Neuronal stem cell (in vitro differentiated cells): Measurements from ENCODE around the gene AOC3.
"Not testable (repeated sequence)": the region's sequence is repeated elsewhere in the genome, so short reads cannot be mapped to it uniquely, and the experiment has no call there.

ENCODE experiments used
- DNase-seq: peaks from one replicate; pipeline ENCODE4 v3.0.0-alpha.2; 2013; ENCODE audit warnings: low spot score
- H2AFZ ChIP-seq: one replicate; pipeline ENCODE4 v1.6.1; 2013; ENCODE audit warnings: mild to moderate bottlenecking, low read length, inconsistent platforms
- H2AK5ac ChIP-seq: 2 replicates; pipeline ENCODE4 v1.6.1; 2013; ENCODE audit warnings: low read depth, mild to moderate bottlenecking, inconsistent platforms, low read length, moderate library complexity, mixed read lengths
- H2BK120ac ChIP-seq: 2 replicates; pipeline ENCODE4 v1.6.1; 2013; ENCODE audit warnings: low read depth, mild to moderate bottlenecking, inconsistent platforms, low read length, moderate library complexity, mixed read lengths
- H2BK12ac ChIP-seq: one replicate; pipeline ENCODE4 v1.6.1; 2013; ENCODE audit warnings: low read length, inconsistent platforms
- H2BK15ac ChIP-seq: 2 replicates; pipeline ENCODE4 v1.6.1; 2013; ENCODE audit warnings: mild to moderate bottlenecking, low read length, inconsistent platforms, mixed read lengths
- H2BK5ac ChIP-seq: one replicate; pipeline ENCODE4 v1.6.1; 2013; ENCODE audit warnings: inconsistent platforms, mild to moderate bottlenecking, low read length, moderate library complexity
- H3K14ac ChIP-seq: one replicate; pipeline ENCODE4 v1.6.1; 2013; ENCODE audit warnings: low read length, inconsistent platforms
- H3K18ac ChIP-seq: 2 replicates; pipeline ENCODE4 v1.6.1; 2013; ENCODE audit warnings: low read length, inconsistent platforms
- H3K23ac ChIP-seq: 2 replicates; pipeline ENCODE4 v1.6.1; 2013; ENCODE audit warnings: low read depth, mild to moderate bottlenecking, mixed read lengths, low read length, inconsistent platforms; ENCODE audit not compliant: poor library complexity
- H3K27ac ChIP-seq: replicated peaks from 3 replicates; pipeline ENCODE4 v1.5.1; 2013; ENCODE audit warnings: low read length, inconsistent platforms
- H3K27me3 ChIP-seq, 3 experiments: 2 replicates each; pipeline ENCODE4 v1.6.1; 2013; ENCODE audit warnings: low read length in 3 of 3, mild to moderate bottlenecking in 2 of 3, inconsistent platforms in 1 of 3, low read depth in 1 of 3, mixed read lengths in 1 of 3, moderate library complexity in 1 of 3; ENCODE audit not compliant: control insufficient read depth in 3 of 3, insufficient read depth in 3 of 3
- H3K36me3 ChIP-seq, 2 donors: replicated peaks in 1 of 2; 2 replicates each; pipeline ENCODE4 v1.6.1; 2013; ENCODE audit warnings: low read length in 2 of 2; ENCODE audit not compliant: control insufficient read depth in 2 of 2, insufficient read depth in 2 of 2
- H3K4ac ChIP-seq: 2 replicates; pipeline ENCODE4 v1.6.1; 2013; ENCODE audit warnings: inconsistent platforms, mild to moderate bottlenecking, low read length, moderate library complexity
- H3K4me1 ChIP-seq, 2 donors: 1 replicate in 1 of 2; 2 replicates in 1 of 2; pipeline ENCODE4 v1.6.1; 2013; ENCODE audit warnings: low read length in 2 of 2, low read depth in 1 of 2; ENCODE audit not compliant: control insufficient read depth in 2 of 2, insufficient read depth in 1 of 2
- H3K4me2 ChIP-seq: one replicate; pipeline ENCODE4 v1.6.1; 2013; ENCODE audit warnings: mild to moderate bottlenecking, low read length, inconsistent platforms; ENCODE audit not compliant: insufficient read depth, poor library complexity, severe bottlenecking
- H3K4me3 ChIP-seq, 2 donors: 2 replicates each; pipeline ENCODE4 v1.5.1; 2013; ENCODE audit warnings: low read length in 2 of 2, mild to moderate bottlenecking in 2 of 2, inconsistent platforms in 1 of 2, moderate library complexity in 1 of 2
- H3K79me1 ChIP-seq: one replicate; pipeline ENCODE4 v1.6.1; 2013; ENCODE audit warnings: low read depth, mild to moderate bottlenecking, inconsistent platforms, low read length, moderate library complexity
- H3K9ac ChIP-seq: one replicate; pipeline ENCODE4 v1.6.1; 2013; ENCODE audit warnings: mild to moderate bottlenecking, low read depth, low read length, inconsistent platforms; ENCODE audit not compliant: poor library complexity
- H3K9me3 ChIP-seq, 2 donors: replicated peaks in 1 of 2; 2 replicates each; pipeline versions ENCODE3 to v1.6.1; 2013; ENCODE audit warnings: low read length in 2 of 2, mild to moderate bottlenecking in 2 of 2, inconsistent platforms in 1 of 2, low read depth in 1 of 2, mixed read lengths in 1 of 2, moderate library complexity in 1 of 2; ENCODE audit not compliant: control insufficient read depth in 2 of 2, insufficient read depth in 1 of 2
- H4K8ac ChIP-seq: one replicate; pipeline ENCODE4 v1.6.1; 2013; ENCODE audit warnings: low read depth, mild to moderate bottlenecking, inconsistent platforms, low read length, moderate library complexity
- H4K91ac ChIP-seq: one replicate; pipeline ENCODE4 v1.6.1; 2013; ENCODE audit warnings: low read length, low read depth, mild to moderate bottlenecking, inconsistent platforms; ENCODE audit not compliant: poor library complexity
- WGBS, 2 donors: extraction: QIAGEN DNeasy Blood & Tissue Kit; methylation state at CpG; one replicate each; pipeline ENCODE4 v1.1.7; 2013; ENCODE audit warnings: missing lambda C conversion rate in 2 of 2, mixed read lengths in 1 of 2; ENCODE audit not compliant: insufficient read length in 2 of 2, insufficient replicate concordance in 1 of 2; ENCODE audit errors: extremely low coverage in 2 of 2; 5-methylcytosine and 5-hydroxymethylcytosine counted together

AOC3 gene

GRCh38 chr17:42895185-42895555, 44.2 kb downstream of the AOC3 start:
- Histone ChIP-seq H2BK120ac (no peak overlapping the region), H2BK12ac (no peak overlapping the region), H3K4me3 (no peak overlapping the region), H3K79me1 (no peaks in the 10 kb centered on the region), H3K9me3 (no peaks in the 10 kb centered on the region), H3K36me3 (no peaks in the 10 kb centered on the region), H3K18ac (no peak overlapping the region), H3K27me3 (peaks cover 0 to 39% (median 0%) of the 10 kb centered on the region in 3 experiments), H3K4me2 (no peak overlapping the region), H2AK5ac (no peak overlapping the region), H3K14ac (no peak overlapping the region), H3K27ac (no peak overlapping the region), H3K23ac (no peak overlapping the region), H2AFZ (no peak overlapping the region), H3K9ac (no peak overlapping the region), H4K8ac (no peak overlapping the region), H2BK5ac (no peak overlapping the region), H3K4ac (no peak overlapping the region), H2BK15ac (no peak overlapping the region), H3K4me1 (peaks cover 0 to 4% of the 10 kb centered on the region in 2 donors), H4K91ac (no peak overlapping the region)
- no peak for DNase-seq
- WGBS, 2 donors = no CpG with 5 or more reads among the region's 2 CpGs

GRCh38 chr17:42898147-42898811, 47.3 kb downstream of the AOC3 start:
- Histone ChIP-seq H2AFZ (no peak overlapping the region), H3K23ac (no peak overlapping the region), H4K8ac (no peak overlapping the region), H3K79me1 (no peaks in the 10 kb centered on the region), H2BK12ac (no peak overlapping the region), H2AK5ac (no peak overlapping the region), H3K36me3 (no peaks in the 10 kb centered on the region), H2BK15ac (no peak overlapping the region), H3K4me1 (no peaks in the 10 kb centered on the region), H3K4me3 (no peak overlapping the region), H3K4ac (no peak overlapping the region), H3K18ac (no peak overlapping the region), H4K91ac (no peak overlapping the region), H3K27ac (no peak overlapping the region), H2BK5ac (no peak overlapping the region), H3K27me3 (peaks cover 0 to 33% (median 0%) of the 10 kb centered on the region in 3 experiments), H2BK120ac (no peak overlapping the region), H3K9ac (no peak overlapping the region), H3K9me3 (no peaks in the 10 kb centered on the region), H3K4me2 (no peak overlapping the region), H3K14ac (no peak overlapping the region)
- DNase-seq = no peak
- no CpG with 5 or more reads among the region's 7 CpGs for WGBS, 2 donors

- H3K27me3 ChIP-seq = peaks cover 0 to 31% (median 0%) of the 10 kb centered on the region in 3 experiments
- not testable (repeated sequence) for H2BK5ac ChIP-seq, H4K91ac ChIP-seq, H3K9me3 ChIP-seq, H3K4me3 ChIP-seq, H3K27ac ChIP-seq, H2BK120ac ChIP-seq, H3K18ac ChIP-seq, H2AFZ ChIP-seq, H3K36me3 ChIP-seq, H3K9ac ChIP-seq, H4K8ac ChIP-seq, H2BK15ac ChIP-seq, H3K4me2 ChIP-seq, H2AK5ac ChIP-seq, H3K79me1 ChIP-seq, H2BK12ac ChIP-seq, H3K4ac ChIP-seq, H3K4me1 ChIP-seq, DNase-seq, H3K23ac ChIP-seq, H3K14ac ChIP-seq
- WGBS, 2 donors = no CpG with 5 or more reads among the region's 3 CpGs
Measured at GRCh38 chr17:42899981-42900380, 49.0 kb downstream of the AOC3 start.

- no peaks in the 10 kb centered on the region for H3K79me1 ChIP-seq
- no peak for DNase-seq
- H3K4me1 ChIP-seq = no peaks in the 10 kb centered on the region
- H2AK5ac ChIP-seq = no peak within 1 kb of the TSS
- no peak within 1 kb of the TSS for H2BK5ac ChIP-seq
- H4K91ac ChIP-seq = no peak within 1 kb of the TSS
- no peak within 1 kb of the TSS for H3K18ac ChIP-seq
- no peak within 1 kb of the TSS for H3K27ac ChIP-seq
- H2BK12ac ChIP-seq = no peak within 1 kb of the TSS
- H3K36me3 ChIP-seq = no peaks in the 10 kb centered on the region
- peaks cover 0 to 25% (median 0%) of the 10 kb centered on the region in 3 experiments for H3K27me3 ChIP-seq
- no peak within 1 kb of the TSS for H3K14ac ChIP-seq
- no peaks in the 10 kb centered on the region for H3K9me3 ChIP-seq
- no peak within 1 kb of the TSS for H2AFZ ChIP-seq
- no peak within 1 kb of the TSS for H3K23ac ChIP-seq
- no peak within 1 kb of the TSS for H3K4me2 ChIP-seq
- no peak within 1 kb of the TSS for H2BK15ac ChIP-seq
- H3K4me3 ChIP-seq = no peak within 1 kb of the TSS
- WGBS, 2 donors = no CpG with 5 or more reads among the region's 12 CpGs
- H2BK120ac ChIP-seq = no peak within 1 kb of the TSS
- H4K8ac ChIP-seq = no peak within 1 kb of the TSS
- H3K4ac ChIP-seq = no peak within 1 kb of the TSS
- no peak within 1 kb of the TSS for H3K9ac ChIP-seq
Measured at GRCh38 chr17:42900460-42901331, 49.7 kb downstream of the AOC3 start, which contains the start of gene G6PC1. Gene G6PC1, plus strand, starts transcription at chr17:42900799. Its CDS starts 78 bp downstream, at chr17:42900877.
